Upper lobe of left lung (tissue), 4 donors: ENCODE results near the gene ERP44.

ENCODE experiments used
- CTCF ChIP-seq, 6 experiments: fragments of 450-650 bp in 4 of 6; fragments of 200-600 bp in 2 of 6; sonication (generic) in 2 of 6; IDR thresholded peaks; one replicate each; pipeline ENCODE4 v1.5.1; 2016 to 2019; ENCODE audit warnings: antibody characterized with exemption in 6 of 6
- POLR2A ChIP-seq, 4 donors: fragments of 450-650 bp; IDR thresholded peaks; one replicate each; pipeline ENCODE4 v1.5.1; 2016 to 2017; ENCODE audit warnings: antibody characterized with exemption in 4 of 4, mild to moderate bottlenecking in 2 of 4
- POLR2AphosphoS5 ChIP-seq, 2 donors: sonication (generic); formaldehyde crosslinking; IDR thresholded peaks; one replicate each; pipeline ENCODE4 v1.5.1; 2017; ENCODE audit warnings: antibody characterized with exemption in 2 of 2

- TF ChIP-seq CTCF (IDR thresholded peaks at IDR 0.05) (no peak), POLR2A (IDR thresholded peaks at IDR 0.05) (no peak), POLR2AphosphoS5 (IDR thresholded peaks at IDR 0.05) (no peak)
Measured at GRCh38 chr9:100092066-100092465, 6.7 kb downstream of the ERP44 start.
